GM21723 (cell line): ENCODE results near the gene OTUB2.

ENCODE experiments used
- ATAC-seq: cut with Tn5 transposase; IDR thresholded peaks from one replicate; pipeline ENCODE4 v1.9.1; 2021; ENCODE audit warnings: mild to moderate bottlenecking, moderate library complexity; ENCODE audit not compliant: unreplicated experiment

The OTUB2 gene

GRCh38 chr14:93996130-93996695 lies 29.9 kb upstream of the OTUB2 start:
- ATAC-seq: no peak

- no peak for ATAC-seq
Measured at GRCh38 chr14:93997082-93997481, 29.1 kb upstream of the OTUB2 start, which contains the start of gene CCDC197. Gene CCDC197, plus strand, starts transcription at chr14:93997301. Its CDS starts 831 bp downstream, at chr14:93998132.

GRCh38 chr14:93997916-93998870 lies 27.9 kb upstream of the OTUB2 start:
- no peak for ATAC-seq

GRCh38 chr14:93998871-93999403 lies 27.2 kb upstream of the OTUB2 start:
- no peak for ATAC-seq

- ATAC-seq: no peak
Measured at GRCh38 chr14:93999573-93999972, 26.6 kb upstream of the OTUB2 start.

GRCh38 chr14:94000267-94000666 lies 25.9 kb upstream of the OTUB2 start:
- ATAC-seq: no peak

- no peak for ATAC-seq
Measured at GRCh38 chr14:94001016-94001415, 25.1 kb upstream of the OTUB2 start.

- no peak for ATAC-seq
Measured at GRCh38 chr14:94001501-94002396, 24.4 kb upstream of the OTUB2 start.

GRCh38 chr14:94003397-94003796 lies 22.7 kb upstream of the OTUB2 start:
- no peak for ATAC-seq

- ATAC-seq: no peak
Measured at GRCh38 chr14:94004015-94004414, 22.1 kb upstream of the OTUB2 start.

GRCh38 chr14:94005324-94006073 lies 20.6 kb upstream of the OTUB2 start:
- ATAC-seq: peak; percentile 41

- no peak for ATAC-seq
Measured at GRCh38 chr14:94008234-94008633, 17.9 kb upstream of the OTUB2 start.

GRCh38 chr14:94009767-94010166 lies 16.4 kb upstream of the OTUB2 start:
- ATAC-seq: peak; percentile 68

- no peak for ATAC-seq
Measured at GRCh38 chr14:94010625-94011024, 15.5 kb upstream of the OTUB2 start.

- ATAC-seq: peak; percentile 58
Measured at GRCh38 chr14:94011795-94012194, 14.3 kb upstream of the OTUB2 start.

GRCh38 chr14:94014382-94014781 lies 11.8 kb upstream of the OTUB2 start:
- no peak for ATAC-seq

GRCh38 chr14:94015223-94015622 lies 10.9 kb upstream of the OTUB2 start:
- ATAC-seq: no peak

GRCh38 chr14:94016446-94016976 lies 9.6 kb upstream of the OTUB2 start:
- no peak for ATAC-seq

GRCh38 chr14:94018308-94018707 lies 7.8 kb upstream of the OTUB2 start:
- no peak for ATAC-seq

- no peak for ATAC-seq
Measured at GRCh38 chr14:94019329-94019728, 6.8 kb upstream of the OTUB2 start.
